Skeletal muscle cell (primary cell): ENCODE data around the gene CD274.
"Not testable (repeated sequence)": the region's sequence is repeated elsewhere in the genome, so short reads cannot be mapped to it uniquely, and the experiment has no call there.

Experiments used
- DNase-seq: peaks from one replicate; pipeline ENCODE4 v3.0.0-alpha.2; 2010; ENCODE audit warnings: low read depth
- H3K4me3 ChIP-seq: 2 replicates; pipeline ENCODE4 v1.5.1; 2011; ENCODE audit warnings: low read depth, mild to moderate bottlenecking, control low read depth, low read length, moderate library complexity

CD274 gene

DNA sequence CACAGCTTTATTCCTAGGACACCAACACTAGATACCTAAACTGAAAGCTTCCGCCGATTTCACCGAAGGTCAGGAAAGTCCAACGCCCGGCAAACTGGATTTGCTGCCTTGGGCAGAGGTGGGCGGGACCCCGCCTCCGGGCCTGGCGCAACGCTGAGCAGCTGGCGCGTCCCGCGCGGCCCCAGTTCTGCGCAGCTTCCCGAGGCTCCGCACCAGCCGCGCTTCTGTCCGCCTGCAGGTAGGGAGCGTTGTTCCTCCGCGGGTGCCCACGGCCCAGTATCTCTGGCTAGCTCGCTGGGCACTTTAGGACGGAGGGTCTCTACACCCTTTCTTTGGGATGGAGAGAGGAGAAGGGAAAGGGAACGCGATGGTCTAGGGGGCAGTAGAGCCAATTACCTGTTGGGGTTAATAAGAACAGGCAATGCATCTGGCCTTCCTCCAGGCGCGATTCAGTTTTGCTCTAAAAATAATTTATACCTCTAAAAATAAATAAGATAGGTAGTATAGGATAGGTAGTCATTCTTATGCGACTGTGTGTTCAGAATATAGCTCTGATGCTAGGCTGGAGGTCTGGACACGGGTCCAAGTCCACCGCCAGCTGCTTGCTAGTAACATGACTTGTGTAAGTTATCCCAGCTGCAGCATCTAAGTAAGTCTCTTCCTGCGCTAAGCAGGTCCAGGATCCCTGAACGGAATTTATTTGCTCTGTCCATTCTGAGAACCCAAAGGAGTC lies at the start of gene CD274:
Gene CD274 (plus strand): TSS at position 184 of the 733 bp plus-strand sequence. CDS start 5,572 bp downstream, outside the sequence.
- peak within 1 kb of the TSS; percentile 63 for H3K4me3 ChIP-seq
- peak; percentile 76 for DNase-seq

- DNase-seq: no peak
- no peak overlapping the region for H3K4me3 ChIP-seq
These were observed 48.1 kb upstream of the CD274 start for GRCh38 chr9:5402217-5402616.

- H3K4me3 ChIP-seq: no peak overlapping the region
- no peak for DNase-seq
These were observed 41.7 kb upstream of the CD274 start for GRCh38 chr9:5408596-5408995.

DNA sequence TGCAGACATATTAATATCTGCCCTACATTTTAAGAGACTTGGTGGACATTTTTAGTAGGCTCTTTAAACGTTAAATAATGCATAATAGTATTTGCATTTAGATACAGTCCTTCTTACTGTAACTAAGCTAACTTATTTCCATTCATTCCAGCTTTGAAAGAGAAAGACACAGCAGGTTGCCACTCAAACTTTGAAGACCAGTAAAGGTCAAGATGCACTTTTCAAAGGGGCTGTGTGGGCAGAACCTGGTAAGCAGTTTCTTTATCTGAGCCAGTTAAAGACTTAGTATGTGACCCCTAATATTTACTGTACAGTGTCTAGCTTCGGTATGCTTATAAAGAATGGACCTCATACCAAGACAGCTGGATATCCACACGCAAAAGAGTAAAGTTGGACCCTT lies 33.4 kb upstream of the CD274 start:
- DNase-seq: no peak
- no peak overlapping the region for H3K4me3 ChIP-seq

- no peak overlapping the region for H3K4me3 ChIP-seq
- DNase-seq: no peak
These were observed 31.9 kb upstream of the CD274 start for GRCh38 chr9:5418481-5418880.

GRCh38 chr9:5419987-5420386 lies 30.4 kb upstream of the CD274 start:
- H3K4me3 ChIP-seq: no peak overlapping the region
- DNase-seq: no peak

DNA sequence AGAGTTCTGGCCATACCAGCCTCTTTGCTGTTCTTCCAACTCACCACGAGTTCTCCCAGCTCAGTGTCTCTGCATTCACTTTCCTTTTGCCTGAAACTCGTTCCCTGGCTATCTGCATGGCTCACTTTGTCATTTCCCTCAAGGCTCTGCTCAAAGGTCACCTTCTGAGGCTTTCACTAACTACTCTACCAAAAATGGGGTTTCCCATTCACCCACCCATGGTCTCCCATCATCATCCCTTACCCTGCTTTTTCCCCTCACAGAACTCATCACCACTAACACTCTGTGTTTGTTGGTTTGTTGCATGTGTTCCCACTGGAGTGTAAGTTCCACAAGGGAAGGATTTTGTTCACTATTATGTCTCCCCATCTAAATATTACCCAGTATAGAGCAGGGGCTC lies 29.2 kb upstream of the CD274 start:
- H3K4me3 ChIP-seq: no peak overlapping the region
- no peak for DNase-seq

DNA sequence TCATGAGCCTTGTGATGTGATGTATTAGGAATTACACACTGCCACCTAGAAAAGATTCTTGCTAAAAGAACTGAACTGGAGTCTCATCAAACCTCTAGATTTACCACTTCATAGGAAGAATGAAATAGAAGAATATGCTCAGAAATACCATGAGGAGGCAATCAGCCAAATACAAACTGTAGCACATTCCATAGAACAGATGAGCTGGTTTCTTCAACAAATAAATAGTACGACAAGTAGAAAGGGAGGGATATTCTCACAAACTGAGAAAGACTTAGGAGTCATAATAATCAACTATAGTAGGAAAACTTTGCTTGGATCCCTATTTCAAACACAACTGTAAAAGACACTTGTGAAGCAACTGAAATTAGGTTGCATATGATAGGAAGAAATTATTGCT lies 28.1 kb upstream of the CD274 start:
- no peak for DNase-seq
- H3K4me3 ChIP-seq: no peak overlapping the region

DNA sequence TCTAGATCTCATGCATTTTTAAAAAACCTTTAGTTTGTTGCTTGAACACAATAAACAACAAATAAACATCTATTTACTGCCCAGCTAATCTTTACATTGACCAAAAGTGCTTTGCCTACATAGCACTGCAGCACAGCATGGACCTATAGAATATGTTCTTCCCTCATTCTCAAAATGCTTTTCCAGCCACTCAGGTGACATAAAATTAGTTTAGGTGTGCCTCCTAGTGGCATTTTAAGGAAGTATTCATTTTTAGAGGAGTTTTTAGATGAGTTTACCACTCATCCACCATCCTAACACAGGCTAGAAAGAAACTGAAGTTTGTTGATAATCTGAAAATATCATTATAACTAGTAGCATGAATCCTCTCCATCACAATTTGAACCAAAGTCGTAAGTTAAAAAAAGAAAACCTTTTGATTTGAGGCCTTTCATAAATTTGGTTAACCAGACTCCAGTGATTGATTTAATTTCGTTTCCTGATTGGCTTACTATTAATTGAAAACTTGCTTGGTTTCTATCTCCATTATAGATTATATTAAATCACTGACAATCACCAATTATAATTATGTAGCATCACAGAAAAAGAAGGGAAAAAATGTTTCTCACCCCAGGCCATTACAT lies 25.2 kb upstream of the CD274 start:
- H3K4me3 ChIP-seq: no peak overlapping the region
- DNase-seq: no peak

GRCh38 chr9:5427005-5427404 lies 23.3 kb upstream of the CD274 start:
- H3K4me3 ChIP-seq: no peak overlapping the region
- DNase-seq: no peak

- no peak overlapping the region for H3K4me3 ChIP-seq
- DNase-seq: no peak
These were observed 22.2 kb upstream of the CD274 start for GRCh38 chr9:5428172-5428571.

DNA sequence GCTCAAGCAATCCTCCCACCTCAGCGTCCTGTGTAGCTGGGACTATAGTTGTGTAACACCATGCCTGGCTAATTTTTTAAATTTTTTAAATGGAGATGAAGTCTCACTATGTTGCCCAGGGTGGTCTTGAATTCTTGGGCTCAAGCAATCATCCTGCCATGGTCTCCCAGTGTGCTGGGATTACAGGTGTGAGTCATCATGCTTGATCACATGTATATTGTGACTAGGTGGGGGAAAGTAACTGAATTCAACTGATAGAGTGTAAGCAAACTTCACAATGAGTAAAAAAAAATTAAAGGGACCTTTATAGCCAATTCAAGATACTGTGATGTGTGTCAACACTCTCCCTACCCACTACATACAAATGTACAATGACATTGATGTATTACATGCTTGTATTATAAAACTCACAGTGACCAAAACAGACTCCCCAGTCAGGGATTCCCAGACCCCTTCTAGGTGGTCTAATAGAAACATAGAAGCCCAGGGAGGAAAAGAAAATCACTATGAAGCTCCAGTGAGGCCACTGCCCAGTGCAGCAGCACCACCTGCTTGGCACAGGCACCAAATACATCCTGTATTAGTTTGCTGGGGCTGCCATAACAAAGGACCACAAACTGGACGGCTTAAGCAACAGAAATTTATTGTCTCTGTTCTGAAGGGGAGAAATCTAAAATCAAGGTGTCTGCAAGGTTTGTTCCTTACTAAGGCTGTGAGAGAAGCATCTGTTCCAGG lies 21.4 kb upstream of the CD274 start:
- H3K4me3 ChIP-seq: no peak overlapping the region
- no peak for DNase-seq

DNA sequence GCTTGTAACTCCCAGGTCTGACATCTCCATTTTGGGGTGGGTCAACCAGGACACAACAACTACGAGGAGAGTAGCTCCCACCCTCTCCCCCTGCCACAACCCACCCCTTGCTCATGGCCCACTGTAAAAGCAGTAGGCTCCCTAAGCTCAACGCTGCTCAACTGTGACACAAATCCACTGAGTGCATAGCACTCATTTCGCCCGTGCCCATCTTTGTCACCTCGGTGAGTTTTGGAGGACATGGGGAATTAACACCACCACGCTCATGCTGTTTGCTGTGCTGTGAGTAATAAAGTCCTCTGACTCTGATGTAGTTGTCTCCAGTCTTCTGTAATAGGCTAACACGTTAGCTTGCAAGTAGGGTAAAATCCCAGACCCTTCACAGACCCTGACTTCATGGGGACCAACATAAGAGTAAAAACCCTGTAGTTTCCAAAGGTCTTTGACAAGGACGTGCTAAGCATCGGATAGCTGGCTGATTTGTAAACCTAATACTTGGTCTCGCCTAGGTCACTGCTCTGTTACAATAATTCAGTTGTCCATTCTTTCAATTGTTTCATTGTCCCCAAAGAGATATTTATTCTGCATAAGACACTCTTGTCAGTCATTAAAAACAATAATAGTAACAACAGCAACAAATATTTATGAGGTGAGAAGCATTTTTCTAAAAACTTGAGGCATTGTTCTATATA lies 20.3 kb upstream of the CD274 start:
- no peak overlapping the region for H3K4me3 ChIP-seq

GRCh38 chr9:5430912-5431311 lies 19.4 kb upstream of the CD274 start:
- no peak for DNase-seq
- no peak overlapping the region for H3K4me3 ChIP-seq

More for the DNA sequence above, 20.3 kb upstream of the CD274 start:
- no peak for DNase-seq

- not testable (repeated sequence) for H3K4me3 ChIP-seq
These were observed 17.5 kb upstream of the CD274 start for GRCh38 chr9:5432890-5433289.

DNA sequence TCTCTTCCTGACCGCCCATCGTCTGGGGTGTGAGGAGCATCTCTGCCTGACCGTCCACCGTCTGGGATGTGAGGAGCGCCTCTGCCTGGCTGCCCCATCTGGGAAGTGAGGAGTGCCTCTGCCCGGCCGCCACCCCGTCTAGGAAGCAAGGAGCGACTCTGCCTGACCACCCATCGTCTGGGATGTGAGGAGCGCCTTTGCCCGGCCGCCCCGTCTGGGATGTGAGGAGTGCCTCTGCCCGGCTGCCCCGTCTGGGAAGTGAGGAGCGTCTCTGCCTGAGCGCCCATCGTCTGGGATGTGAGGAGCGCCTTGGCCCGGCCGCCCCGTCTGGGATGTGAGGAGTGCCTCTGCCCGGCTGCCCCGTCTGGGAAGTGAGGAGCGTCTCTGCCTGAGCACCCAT lies 17.0 kb upstream of the CD274 start:
- not testable (repeated sequence) for H3K4me3 ChIP-seq, DNase-seq

More at GRCh38 chr9:5432890-5433289, 17.5 kb upstream of the CD274 start:
- not testable (repeated sequence) for DNase-seq

DNA sequence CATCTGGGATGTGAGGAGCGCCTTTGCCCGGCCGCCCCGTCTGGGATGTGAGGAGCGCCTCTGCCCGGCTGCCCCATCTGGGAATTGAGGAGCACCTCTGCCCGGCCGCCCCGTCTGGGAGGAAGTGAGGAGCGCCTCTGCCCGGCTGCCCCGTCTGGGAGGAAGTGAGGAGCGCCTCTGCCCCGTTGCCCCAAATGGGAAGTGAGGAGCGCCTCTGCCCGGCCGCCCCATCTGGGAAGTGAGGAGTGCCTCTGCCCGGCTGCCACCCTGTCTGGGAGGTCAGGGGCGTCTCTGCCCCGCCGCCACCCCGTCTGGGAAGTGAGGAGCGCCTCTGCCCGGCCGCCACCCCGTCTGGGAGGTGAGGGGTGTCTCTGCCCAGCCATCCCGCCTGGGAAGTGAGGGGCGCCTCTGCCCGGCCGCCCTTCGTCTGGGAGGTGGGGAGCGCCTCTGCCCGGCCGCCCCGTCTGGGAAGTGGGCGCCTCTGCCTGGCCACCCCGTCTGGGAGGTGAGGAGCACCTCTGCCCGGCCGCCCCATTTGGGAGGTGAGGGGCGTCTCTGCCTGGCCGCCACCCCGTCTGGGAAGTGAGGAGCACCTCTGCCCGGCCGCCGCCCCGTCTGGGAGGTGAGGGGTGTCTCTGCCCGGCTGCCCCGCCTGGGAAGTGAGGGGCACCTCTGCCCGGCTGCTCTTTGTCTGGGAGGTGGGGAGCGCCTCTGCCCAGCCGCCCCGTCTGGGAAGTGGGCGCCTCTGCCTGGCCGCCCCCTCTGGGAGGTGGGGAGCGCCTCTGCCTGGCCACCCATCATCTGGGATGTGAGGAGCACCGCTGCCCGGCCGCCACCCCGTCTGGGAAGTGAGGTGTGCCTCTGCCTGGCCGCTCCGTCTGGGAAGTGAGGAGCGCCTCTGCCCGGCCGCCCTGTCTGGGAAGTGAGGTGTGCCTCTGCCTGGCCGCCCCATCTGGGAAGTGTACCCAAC lies 16.2 kb upstream of the CD274 start:
- not testable (repeated sequence) for H3K4me3 ChIP-seq, DNase-seq

DNA sequence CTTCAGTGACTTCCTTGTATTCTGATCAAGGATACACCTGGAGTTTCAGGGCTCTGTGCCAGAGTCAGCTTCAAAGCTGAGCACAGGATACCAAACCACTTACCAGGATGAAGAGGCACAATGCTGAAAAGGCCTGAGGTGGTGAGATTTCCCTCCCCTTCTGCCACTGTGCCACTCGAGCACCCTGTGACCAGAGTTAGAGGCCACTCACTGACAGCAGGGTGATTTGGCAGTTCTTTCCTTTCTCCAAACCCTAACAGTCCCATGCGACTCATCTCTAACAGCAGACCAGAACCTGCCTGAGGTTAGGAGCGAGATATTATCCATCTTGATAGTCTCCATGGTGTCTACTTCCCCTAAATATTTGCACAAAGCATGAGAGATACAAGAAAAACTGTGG lies 14.4 kb upstream of the CD274 start:
- no peak overlapping the region for H3K4me3 ChIP-seq
- DNase-seq: no peak

DNA sequence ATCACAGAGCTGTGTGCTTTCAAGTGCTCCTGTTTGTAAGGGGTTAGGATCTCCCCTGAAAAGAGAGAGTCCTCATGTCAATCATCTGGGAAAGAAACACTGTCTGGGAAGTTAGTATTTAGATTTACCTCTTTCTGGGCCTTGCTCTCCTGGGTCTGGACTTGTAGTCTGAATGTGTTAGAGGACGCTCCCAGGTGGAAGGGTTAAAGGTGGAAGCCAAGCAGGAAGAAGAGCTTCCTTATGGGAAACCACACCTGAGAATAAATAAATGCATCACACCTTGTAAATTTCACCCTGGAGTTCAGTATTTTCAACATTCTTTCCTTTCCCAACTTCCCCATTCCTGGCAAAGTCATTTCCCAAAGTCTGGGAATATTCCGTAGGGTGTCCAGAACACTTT lies 13.9 kb upstream of the CD274 start:
- no peak for DNase-seq
- H3K4me3 ChIP-seq: no peak overlapping the region
